Measurements from ENCODE around the gene SIMC1.

DNA sequence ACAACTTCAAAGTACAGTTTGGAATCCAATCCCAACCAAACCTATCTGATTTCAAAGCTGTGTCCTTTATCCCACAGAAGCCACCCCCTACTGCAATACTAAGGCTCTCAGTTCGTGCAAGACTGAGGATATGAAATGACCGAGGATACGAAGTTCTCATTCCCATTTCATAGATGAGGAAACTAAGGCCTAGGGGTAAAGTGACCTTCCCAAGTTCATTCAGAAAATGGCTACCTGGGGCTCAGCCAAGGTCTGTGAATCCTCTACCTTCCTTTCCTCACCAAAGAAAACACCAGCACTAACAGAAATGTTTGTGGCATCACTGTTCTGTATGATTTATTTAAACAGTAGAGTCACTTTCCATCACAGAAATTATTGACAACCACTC is 117.9 kb downstream of the SIMC1 start:
- TF ChIP-seq, protein P1, sequence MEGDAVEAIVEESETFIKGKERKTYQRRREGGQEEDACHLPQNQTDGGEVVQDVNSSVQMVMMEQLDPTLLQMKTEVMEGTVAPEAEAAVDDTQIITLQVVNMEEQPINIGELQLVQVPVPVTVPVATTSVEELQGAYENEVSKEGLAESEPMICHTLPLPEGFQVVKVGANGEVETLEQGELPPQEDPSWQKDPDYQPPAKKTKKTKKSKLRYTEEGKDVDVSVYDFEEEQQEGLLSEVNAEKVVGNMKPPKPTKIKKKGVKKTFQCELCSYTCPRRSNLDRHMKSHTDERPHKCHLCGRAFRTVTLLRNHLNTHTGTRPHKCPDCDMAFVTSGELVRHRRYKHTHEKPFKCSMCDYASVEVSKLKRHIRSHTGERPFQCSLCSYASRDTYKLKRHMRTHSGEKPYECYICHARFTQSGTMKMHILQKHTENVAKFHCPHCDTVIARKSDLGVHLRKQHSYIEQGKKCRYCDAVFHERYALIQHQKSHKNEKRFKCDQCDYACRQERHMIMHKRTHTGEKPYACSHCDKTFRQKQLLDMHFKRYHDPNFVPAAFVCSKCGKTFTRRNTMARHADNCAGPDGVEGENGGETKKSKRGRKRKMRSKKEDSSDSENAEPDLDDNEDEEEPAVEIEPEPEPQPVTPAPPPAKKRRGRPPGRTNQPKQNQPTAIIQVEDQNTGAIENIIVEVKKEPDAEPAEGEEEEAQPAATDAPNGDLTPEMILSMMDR (IDR thresholded peaks at IDR 0.05; ENCODE audit: low read length): no peak
- TF ChIP-seq EZH2 (IDR thresholded peaks at IDR 0.05; ENCODE audit: borderline replicate concordance, low read length): no peak
